KG1 (cell line): ENCODE results near the gene SBK2.
"Not testable (repeated sequence)": the region's sequence is repeated elsewhere in the genome, so short reads cannot be mapped to it uniquely, and the experiment has no call there.

Experiments used
- DNase-seq: peaks from one replicate; lab custom pipeline; 2025; lab: John Stamatoyannopoulos, UW

The SBK2 gene

DNA sequence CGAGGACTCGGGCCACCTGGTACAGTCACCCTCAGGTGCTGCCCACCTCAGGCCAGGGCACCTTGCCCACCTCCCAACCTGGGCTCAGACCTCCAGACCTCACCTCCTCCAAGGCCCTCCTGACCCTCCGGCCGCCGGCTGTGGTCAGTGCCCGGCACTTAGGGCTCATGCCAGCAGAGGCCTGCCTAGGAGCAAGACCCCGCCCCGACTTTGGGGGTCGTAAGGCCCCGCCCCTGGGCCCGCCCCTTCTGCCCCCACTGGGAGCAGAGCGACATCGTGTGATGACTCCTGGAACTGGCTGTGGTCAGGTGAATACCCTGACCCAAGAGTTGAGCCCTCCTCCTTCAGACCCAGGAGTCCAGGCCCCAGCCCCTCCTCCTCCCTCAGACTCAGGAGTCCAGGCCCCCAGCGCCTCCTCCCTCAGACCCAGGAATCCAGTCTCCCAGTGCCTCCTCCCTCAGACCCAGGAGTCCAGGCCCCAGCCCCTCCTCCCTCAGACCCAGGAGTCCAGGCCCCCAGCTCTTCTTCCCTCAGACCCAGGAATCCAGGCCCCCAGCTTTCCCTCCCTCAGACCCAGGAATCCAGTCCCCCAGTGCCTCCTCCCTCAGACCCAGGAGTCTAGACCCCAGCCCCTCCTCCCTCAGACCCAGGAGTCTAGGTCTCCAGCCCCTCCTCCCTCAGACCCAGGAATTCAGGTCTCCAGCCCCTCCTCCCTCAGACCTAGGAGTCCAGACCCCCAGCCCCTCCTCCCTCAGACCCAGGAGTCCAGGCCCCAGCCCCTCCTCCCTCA, at the start of gene SBK2:
Gene SBK2, minus strand, starts transcription at position 183 of the 790 bp plus-strand sequence. CDS start 839 bp downstream, outside the sequence.
- DNase-seq: no peak

DNA sequence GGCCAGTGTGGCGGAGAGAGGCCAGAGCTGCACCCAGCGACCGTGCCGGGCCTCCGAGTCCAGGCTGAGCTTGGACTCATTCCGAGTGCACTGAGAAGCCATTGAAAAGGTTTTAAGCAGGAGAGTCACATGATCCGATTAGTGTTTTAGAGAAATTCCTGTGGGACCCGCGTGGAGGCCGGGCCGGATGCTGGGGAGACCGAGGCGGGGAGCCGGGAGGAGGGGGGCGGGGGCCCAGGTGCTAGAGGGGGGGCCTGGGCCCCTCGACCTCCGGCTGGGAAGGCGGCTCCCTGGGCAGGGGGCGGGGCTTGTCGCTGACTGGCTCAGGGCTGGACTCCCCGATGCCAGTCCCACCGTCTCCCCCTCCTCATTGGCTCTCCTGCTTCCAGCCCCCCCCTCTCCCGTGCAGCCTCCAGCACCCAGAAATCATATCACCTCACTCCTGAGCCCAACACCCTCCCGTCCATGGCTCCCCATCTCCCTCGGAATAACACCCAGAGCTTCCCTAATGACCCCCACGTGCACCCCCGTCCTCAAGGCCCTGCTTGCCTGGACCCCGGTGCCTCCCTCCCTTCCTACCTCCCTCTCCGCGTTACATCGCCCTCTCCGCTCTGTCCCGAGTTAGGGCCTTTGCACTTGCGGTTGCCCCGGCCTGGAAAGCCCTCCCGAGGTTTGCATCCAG, 48.9 kb upstream of the SBK2 start:
- no peak for DNase-seq

DNA sequence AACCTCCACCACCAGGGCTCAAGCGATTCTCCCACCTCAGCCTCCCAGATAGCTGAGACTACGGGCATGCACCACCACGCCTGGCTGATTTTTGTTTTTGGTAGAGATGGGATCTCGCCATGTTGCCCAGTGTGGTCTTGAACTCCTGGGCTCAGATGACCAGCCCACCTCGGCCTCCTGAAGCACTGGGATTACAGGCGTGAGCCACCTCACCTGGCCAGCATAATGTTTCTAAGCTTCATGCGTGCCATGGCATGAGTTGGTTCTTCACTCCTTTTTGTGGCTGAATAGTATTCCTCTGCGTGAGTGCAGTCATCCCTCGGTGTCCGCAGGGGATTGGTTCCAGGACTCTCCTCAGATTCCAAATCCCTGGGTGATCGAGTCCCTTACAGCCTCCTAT, 47.9 kb upstream of the SBK2 start:
- DNase-seq: no peak

DNA sequence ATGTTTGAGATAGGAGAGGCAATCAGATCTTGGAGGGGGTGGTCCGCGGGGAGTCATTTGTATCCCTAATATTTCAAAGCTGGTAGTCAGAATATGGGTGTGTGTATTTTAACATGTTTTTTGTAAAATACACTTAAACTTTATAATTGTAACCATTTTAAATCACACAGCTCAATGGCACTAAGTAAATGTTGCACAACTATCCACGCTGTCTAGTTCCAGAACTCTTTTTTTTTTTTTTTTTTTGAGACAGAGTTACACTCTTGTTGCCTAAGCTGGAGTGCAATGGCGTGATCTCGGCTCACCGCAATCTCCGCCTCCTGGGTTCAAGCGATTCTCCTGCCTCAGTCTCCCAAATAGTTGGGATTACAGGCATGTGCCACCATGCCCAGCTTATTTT, 47.0 kb upstream of the SBK2 start:
- not testable (repeated sequence) for DNase-seq

DNA sequence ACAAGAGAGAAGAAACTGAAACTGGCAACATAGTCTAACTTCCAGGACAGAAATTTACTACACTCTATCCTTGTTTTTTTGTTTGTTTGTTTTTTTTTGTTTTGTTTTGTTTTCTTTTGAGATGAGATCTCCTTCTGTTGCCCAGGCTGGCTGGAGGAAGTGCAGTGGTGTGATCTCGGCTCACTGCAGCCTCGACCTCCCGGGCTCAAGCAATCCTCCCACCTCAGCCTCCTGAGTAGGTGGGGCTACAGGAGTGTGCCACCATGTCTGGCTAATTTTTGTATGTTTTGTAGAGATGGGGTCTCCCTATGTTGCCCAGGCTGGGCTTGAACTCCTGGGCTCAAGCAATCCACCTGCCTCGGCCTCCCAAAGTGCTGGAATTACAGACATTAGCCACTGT, 45.4 kb upstream of the SBK2 start:
- DNase-seq: not testable (repeated sequence)

- no peak for DNase-seq
Measured at GRCh38 chr19:55581823-55582223, 44.9 kb upstream of the SBK2 start.

DNA sequence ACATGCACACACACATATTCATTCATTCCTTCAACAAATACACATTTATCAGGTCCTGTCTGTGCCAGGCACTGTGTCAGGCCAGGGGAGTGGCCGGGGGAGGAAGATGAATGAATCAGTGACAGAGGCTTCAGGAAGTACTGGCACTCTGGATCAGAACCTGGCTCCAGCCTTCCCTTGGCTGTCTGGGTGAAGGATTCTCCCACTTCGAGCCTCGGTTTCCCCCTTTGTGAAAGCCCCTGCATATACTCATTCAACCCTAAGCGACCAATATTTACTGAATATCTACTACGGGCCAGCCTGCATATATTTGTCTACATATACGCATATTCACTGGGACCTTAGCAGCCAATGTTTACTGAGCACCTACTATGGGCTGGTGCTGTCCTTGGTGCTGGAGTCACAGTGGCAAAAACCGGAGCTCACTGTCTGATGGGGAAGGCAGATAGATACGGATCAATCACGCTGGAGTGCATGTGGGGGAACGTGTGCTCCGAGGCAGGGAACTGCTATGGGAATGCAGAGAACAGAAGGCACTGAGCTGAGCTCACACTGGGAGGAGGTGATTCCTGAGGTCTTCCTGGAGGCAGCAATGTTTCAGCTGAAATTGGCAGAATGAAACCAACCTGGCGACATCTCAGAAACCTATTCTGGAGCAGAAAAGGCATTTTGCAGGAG, 44.4 kb upstream of the SBK2 start:
- DNase-seq: no peak

- DNase-seq: peak; percentile 82
Measured at GRCh38 chr19:55580628-55581144, 43.8 kb upstream of the SBK2 start, which contains the start of gene ZNF579. Gene ZNF579 (minus strand): TSS chr19:55580848. CDS start chr19:55579639, 1,209 bp downstream.

GRCh38 chr19:55579766-55580621, 43.1 kb upstream of the SBK2 start:
- no peak for DNase-seq

- no peak for DNase-seq
Measured at GRCh38 chr19:55578761-55579747, 42.1 kb upstream of the SBK2 start.

GRCh38 chr19:55578031-55578760, 41.3 kb upstream of the SBK2 start:
- DNase-seq: no peak

- DNase-seq: no peak
Measured at GRCh38 chr19:55576746-55577145, 39.8 kb upstream of the SBK2 start.

- DNase-seq: not testable (repeated sequence)
Measured at GRCh38 chr19:55573929-55574328, 37.0 kb upstream of the SBK2 start.

- not testable (repeated sequence) for DNase-seq
Measured at GRCh38 chr19:55569477-55569876, 32.5 kb upstream of the SBK2 start.

GRCh38 chr19:55567708-55568328, 30.9 kb upstream of the SBK2 start:
- no peak for DNase-seq

GRCh38 chr19:55566823-55567222, 29.9 kb upstream of the SBK2 start:
- DNase-seq: no peak

DNA sequence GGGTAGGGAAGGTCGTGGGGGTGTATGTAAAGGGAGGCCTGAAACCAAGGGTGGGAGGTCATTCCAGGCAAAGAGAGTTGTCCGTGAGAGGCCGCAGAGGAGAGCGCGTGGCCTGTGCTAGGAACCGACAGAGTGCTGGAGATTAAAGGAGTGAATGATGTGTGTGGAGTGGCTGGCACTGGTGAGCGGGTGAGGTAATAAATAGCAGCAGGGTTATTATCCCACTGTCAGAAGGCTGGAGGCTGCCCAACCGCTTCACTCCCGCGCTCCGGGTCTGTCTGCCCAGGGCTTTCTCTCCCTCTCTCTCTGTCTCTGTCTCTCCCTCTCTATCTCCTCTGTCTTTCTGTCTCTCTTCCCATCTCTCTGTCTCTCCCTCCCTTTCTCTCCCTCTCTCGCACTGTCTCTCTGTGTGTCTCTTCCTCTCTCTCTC, 26.3 kb upstream of the SBK2 start:
- DNase-seq: no peak

DNA sequence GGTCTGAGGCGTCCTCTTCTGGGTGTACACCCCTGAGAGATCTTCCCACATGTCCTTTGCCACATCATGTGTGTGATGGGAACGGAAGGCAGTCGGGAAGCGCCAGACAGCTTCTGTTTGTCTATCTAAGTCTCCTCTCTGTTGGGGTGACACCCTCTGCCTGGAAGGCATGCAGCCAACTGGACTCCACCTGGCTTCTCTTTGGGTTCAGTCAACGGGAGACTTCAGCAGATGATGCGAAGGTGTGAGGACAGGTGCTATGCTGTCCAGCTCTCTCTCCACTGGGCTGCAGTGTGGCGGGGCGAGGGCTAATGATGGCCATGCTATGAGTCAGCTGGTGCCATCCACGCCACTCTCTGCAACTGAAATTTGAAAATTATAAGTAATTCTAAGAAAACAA, 22.8 kb upstream of the SBK2 start:
- no peak for DNase-seq

DNA sequence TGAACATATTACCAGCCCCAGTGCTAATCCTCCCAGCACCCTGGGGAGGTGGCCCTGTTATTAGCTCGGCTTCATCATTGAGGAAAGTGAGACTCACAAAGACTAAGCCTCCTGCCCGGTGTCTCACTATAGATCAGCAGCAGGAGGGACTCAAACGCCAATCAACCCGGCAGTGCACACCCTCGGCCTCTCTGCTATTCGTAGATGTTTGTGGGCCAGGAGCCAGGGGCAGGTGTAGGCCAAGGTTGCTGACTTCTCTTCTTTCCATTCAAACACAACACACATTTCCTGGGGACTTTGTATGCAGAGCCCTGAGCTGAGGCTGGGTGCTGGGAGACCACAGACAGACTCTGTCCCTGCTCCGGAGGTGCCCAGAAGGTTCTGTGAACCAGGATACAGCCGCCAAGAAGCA, 17.8 kb upstream of the SBK2 start:
- no peak for DNase-seq
